ENCODE results near the gene SPANXC. TPM values are rescaled to one million over a fixed set of nuclear protein-coding genes. Genes with fewer than 3 reads are reported as not detected.

SPANXC gene
- total and polyA plus RNA-seq, 2 donors (not counting 1 experiment from before 2014, with no cell fraction given): not detected

DNA sequence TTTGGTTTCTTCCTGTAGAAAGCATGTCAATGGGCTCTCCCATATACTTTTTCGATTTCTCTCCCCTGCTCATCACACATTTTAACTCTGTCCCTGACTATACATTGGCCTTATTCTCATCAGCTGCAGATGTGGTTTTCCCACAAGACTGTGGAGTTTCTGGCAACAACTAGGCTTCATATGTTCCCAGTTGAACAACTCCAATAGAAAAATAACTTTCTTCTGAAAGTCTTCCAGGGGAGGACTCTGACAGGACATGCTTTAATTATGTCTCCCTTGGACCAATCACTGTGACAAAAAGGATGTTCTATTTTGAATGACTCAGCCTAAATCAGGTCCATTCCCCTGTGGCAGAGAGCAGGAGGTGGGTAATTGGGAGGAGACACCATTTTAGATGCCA lies 28.1 kb downstream of the SPANXC start:
- Histone ChIP-seq H3K9me3 (ENCODE audit: control extremely low read depth in 1 of 3, control insufficient read depth in 2 of 3, insufficient read depth in 1 of 3, low read length in 2 of 3) (no peaks in the 10 kb centered on the region), H3K27ac (ENCODE audit: low read length in 2 of 2) (no peak overlapping the region), H3K36me3 (replicated peaks in 1 of 2; ENCODE audit: control extremely low read depth in 1 of 2, control insufficient read depth in 1 of 2, extremely low read depth in 1 of 2, insufficient read depth in 2 of 2, low read length in 1 of 2) (no peaks in the 10 kb centered on the region), H3K4me3 (ENCODE audit: control extremely low read depth in 1 of 5, extremely low read depth in 1 of 5, insufficient read depth in 1 of 5, low read depth in 2 of 5, low read length in 4 of 5) (no peak overlapping the region), H3K4me1 (ENCODE audit: control insufficient read depth in 2 of 2, insufficient read depth in 2 of 2, low read length in 2 of 2) (no peaks in the 10 kb centered on the region), H3K4me2 (replicated peaks; ENCODE audit: low read depth, low read length, poor library complexity, severe bottlenecking) (no peak overlapping the region), H3K79me2 (ENCODE audit: control insufficient read depth, insufficient read depth, low read length) (no peaks in the 10 kb centered on the region), H2AFZ (ENCODE audit: insufficient read depth, low read depth, low read length, poor library complexity, severe bottlenecking) (no peak overlapping the region), H3K9ac (ENCODE audit: low read length) (no peak overlapping the region), H3K27me3 (replicated peaks in 1 of 4; ENCODE audit: control extremely low read depth in 1 of 4, control insufficient read depth in 3 of 4, insufficient read depth in 4 of 4, low read length in 3 of 4) (no peaks in the 10 kb centered on the region), H4K20me1 (ENCODE audit: control insufficient read depth, insufficient read depth, low read length, poor library complexity, severe bottlenecking) (no peaks in the 10 kb centered on the region)
- H3K4me3 Mint-ChIP-seq: no peak overlapping the region
- H3K27ac Mint-ChIP-seq: no peak overlapping the region
- H3K27me3 Mint-ChIP-seq: no peaks in the 10 kb centered on the region
- ATAC-seq (ENCODE audit: low read depth): no peak
- TF ChIP-seq EZH2 (IDR thresholded peaks at IDR 0.05; ENCODE audit: borderline replicate concordance, insufficient read depth, low read depth, low read length, poor library complexity, severe bottlenecking): no peak
- TF ChIP-seq, protein P1, sequence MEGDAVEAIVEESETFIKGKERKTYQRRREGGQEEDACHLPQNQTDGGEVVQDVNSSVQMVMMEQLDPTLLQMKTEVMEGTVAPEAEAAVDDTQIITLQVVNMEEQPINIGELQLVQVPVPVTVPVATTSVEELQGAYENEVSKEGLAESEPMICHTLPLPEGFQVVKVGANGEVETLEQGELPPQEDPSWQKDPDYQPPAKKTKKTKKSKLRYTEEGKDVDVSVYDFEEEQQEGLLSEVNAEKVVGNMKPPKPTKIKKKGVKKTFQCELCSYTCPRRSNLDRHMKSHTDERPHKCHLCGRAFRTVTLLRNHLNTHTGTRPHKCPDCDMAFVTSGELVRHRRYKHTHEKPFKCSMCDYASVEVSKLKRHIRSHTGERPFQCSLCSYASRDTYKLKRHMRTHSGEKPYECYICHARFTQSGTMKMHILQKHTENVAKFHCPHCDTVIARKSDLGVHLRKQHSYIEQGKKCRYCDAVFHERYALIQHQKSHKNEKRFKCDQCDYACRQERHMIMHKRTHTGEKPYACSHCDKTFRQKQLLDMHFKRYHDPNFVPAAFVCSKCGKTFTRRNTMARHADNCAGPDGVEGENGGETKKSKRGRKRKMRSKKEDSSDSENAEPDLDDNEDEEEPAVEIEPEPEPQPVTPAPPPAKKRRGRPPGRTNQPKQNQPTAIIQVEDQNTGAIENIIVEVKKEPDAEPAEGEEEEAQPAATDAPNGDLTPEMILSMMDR (IDR thresholded peaks at IDR 0.05): no peak
- ChIA-PET POLR2A (no interaction called here), CTCF (no interaction called here)
- 100% methylated on average over 1 of the region's 1 CpG for WGBS (ENCODE audit: insufficient coverage)
- no peaks in the 10 kb centered on the region for H3K9me3 Mint-ChIP-seq (ENCODE audit: insufficient read depth)
- intact Hi-C loops (cut with micrococcal nuclease): no loop called here
- DNase-seq: no peak
- no peaks in the 10 kb centered on the region for H3K4me1 Mint-ChIP-seq

DNA sequence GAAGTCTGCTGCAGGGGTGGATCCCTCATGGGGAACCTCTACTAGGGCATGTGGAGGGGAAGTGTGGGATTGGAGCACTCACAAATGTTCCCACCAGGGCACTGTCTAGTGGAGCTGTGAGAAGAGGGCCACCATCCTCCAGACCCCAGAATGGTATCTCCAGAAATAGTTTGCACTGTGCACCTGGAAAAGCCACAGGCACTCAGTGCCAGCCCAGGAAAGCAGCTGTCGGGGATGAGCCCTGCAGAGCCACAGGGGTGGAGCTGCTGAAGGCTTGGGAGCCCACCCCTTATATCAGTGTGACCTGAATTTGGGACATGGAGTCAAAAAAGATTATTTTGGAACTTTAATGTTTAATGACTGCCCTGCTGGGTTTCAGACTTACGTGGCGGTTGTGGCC lies 40.4 kb downstream of the SPANXC start:
- ATAC-seq (ENCODE audit: low read depth) (no peak), DNase-seq (no peak)
- Histone ChIP-seq H2AFZ (ENCODE audit: insufficient read depth, low read depth, low read length, poor library complexity, severe bottlenecking) (no peak overlapping the region), H3K36me3 (replicated peaks in 1 of 2; ENCODE audit: control extremely low read depth in 1 of 2, control insufficient read depth in 1 of 2, extremely low read depth in 1 of 2, insufficient read depth in 2 of 2, low read length in 1 of 2) (no peaks in the 10 kb centered on the region), H3K9me3 (ENCODE audit: control extremely low read depth in 1 of 3, control insufficient read depth in 2 of 3, insufficient read depth in 1 of 3, low read length in 2 of 3) (no peaks in the 10 kb centered on the region), H3K4me2 (replicated peaks; ENCODE audit: low read depth, low read length, poor library complexity, severe bottlenecking) (no peak overlapping the region), H3K79me2 (ENCODE audit: control insufficient read depth, insufficient read depth, low read length) (no peaks in the 10 kb centered on the region), H4K20me1 (ENCODE audit: control insufficient read depth, insufficient read depth, low read length, poor library complexity, severe bottlenecking) (no peaks in the 10 kb centered on the region), H3K4me1 (ENCODE audit: control insufficient read depth in 2 of 2, insufficient read depth in 2 of 2, low read length in 2 of 2) (no peaks in the 10 kb centered on the region), H3K4me3 (ENCODE audit: control extremely low read depth in 1 of 5, extremely low read depth in 1 of 5, insufficient read depth in 1 of 5, low read depth in 2 of 5, low read length in 4 of 5) (no peak overlapping the region), H3K9ac (ENCODE audit: low read length) (no peak overlapping the region), H3K27ac (ENCODE audit: low read length in 2 of 2) (no peak overlapping the region), H3K27me3 (replicated peaks in 1 of 4; ENCODE audit: control extremely low read depth in 1 of 4, control insufficient read depth in 3 of 4, insufficient read depth in 4 of 4, low read length in 3 of 4) (no peaks in the 10 kb centered on the region)
- WGBS (ENCODE audit: insufficient coverage): no CpG with 5 or more reads among the region's 3 CpGs
- CTCF ChIA-PET: no interaction called here
- Mint-ChIP-seq H3K9me3 (ENCODE audit: insufficient read depth) (no peaks in the 10 kb centered on the region), H3K4me1 (no peaks in the 10 kb centered on the region), H3K4me3 (no peak overlapping the region), H3K27ac (no peak overlapping the region), H3K27me3 (no peaks in the 10 kb centered on the region)
- TF ChIP-seq, protein P1 (IDR thresholded peaks at IDR 0.05): no peak
- TF ChIP-seq EZH2 (IDR thresholded peaks at IDR 0.05; ENCODE audit: borderline replicate concordance, insufficient read depth, low read depth, low read length, poor library complexity, severe bottlenecking): no peak
- POLR2A ChIA-PET: no interaction called here
- intact Hi-C loops (cut with micrococcal nuclease): no loop called here

Other genes with a start within 250 kb of the SPANXC start
- gene SPANXB1, start 239.9 kb downstream of the SPANXC start, total RNA-seq: not detected in 2 replicates
- not detected in 2 replicates for gene SPANXB1, start 239.9 kb downstream of the SPANXC start, polyA plus RNA-seq
- 8.8 and 11.5 TPM in 2 replicates for gene LDOC1, start 65.4 kb downstream of the SPANXC start, total RNA-seq
- gene LDOC1, start 65.4 kb downstream of the SPANXC start, polyA plus RNA-seq: 3.8 and 7.9 TPM in 2 replicates